Neural cell (in vitro differentiated cells): ENCODE measurements around the gene S1PR3. TPM values are rescaled to one million over a fixed set of nuclear protein-coding genes. Genes with fewer than 3 reads are reported as not detected.

Experiments
- H2AFZ ChIP-seq: fragments of 200-600, 300-800 bp; sonication (generic), shearing (Covaris generic); 2 replicates; pipeline ENCODE4 v1.6.0; 2014; ENCODE audit warnings: low read depth, mild to moderate bottlenecking, antibody characterized with exemption, low read length, moderate library complexity
- H3F3A ChIP-seq: fragments of 200-600 bp; shearing (Covaris generic); 2 replicates; pipeline ENCODE4 v1.6.1; 2016; ENCODE audit warnings: mild to moderate bottlenecking, moderate library complexity, mixed read lengths, antibody characterized with exemption, low read length; ENCODE audit not compliant: insufficient read depth, poor library complexity, severe bottlenecking
- H3K27ac ChIP-seq: fragments of 200-600, 300-800 bp; sonication (generic), shearing (Covaris generic); 2 replicates; pipeline ENCODE4 v1.5.1; 2014; ENCODE audit warnings: mild to moderate bottlenecking, low read length, moderate library complexity
- H3K27me3 ChIP-seq: fragments of 300-800, 200-600 bp; sonication (generic), shearing (Covaris generic); 2 replicates; pipeline ENCODE4 v1.6.0; 2014; ENCODE audit warnings: mild to moderate bottlenecking, low read depth, low read length, moderate library complexity; ENCODE audit not compliant: insufficient read depth
- H3K36me3 ChIP-seq: fragments of 300-800, 200-600 bp; sonication (generic), shearing (Covaris generic); 2 replicates; pipeline ENCODE4 v1.5.1; 2014; ENCODE audit warnings: mild to moderate bottlenecking, antibody characterized with exemption, low read length, moderate library complexity; ENCODE audit not compliant: insufficient read depth
- H3K4me2 ChIP-seq: fragments of 300-800, 200-600 bp; sonication (generic), shearing (Covaris generic); 2 replicates; pipeline ENCODE4 v1.6.0; 2014; ENCODE audit warnings: mild to moderate bottlenecking, low read length
- H3K4me3 ChIP-seq: fragments of 300-800, 200-600 bp; sonication (generic), shearing (Covaris generic); 2 replicates; pipeline ENCODE4 v1.5.1; 2014; ENCODE audit warnings: mild to moderate bottlenecking, low read length, moderate library complexity
- H3K79me2 ChIP-seq: fragments of 200-600 bp; shearing (Covaris generic); replicated peaks from 2 replicates; pipeline ENCODE4 v1.6.0; 2014; ENCODE audit warnings: mild to moderate bottlenecking, low read length, moderate library complexity; ENCODE audit not compliant: insufficient read depth
- H3K9ac ChIP-seq: fragments of 300-800, 200-600 bp; sonication (generic), shearing (Covaris generic); 2 replicates; pipeline ENCODE4 v1.6.1; 2016; ENCODE audit warnings: mild to moderate bottlenecking, low read length, mixed read lengths
- H3K9me2 ChIP-seq: fragments of 200-600 bp; shearing (Covaris generic); 2 replicates; pipeline ENCODE4 v1.6.1; 2016; ENCODE audit warnings: mild to moderate bottlenecking, low read length, mixed read lengths; ENCODE audit not compliant: insufficient read depth
- H3K9me3 ChIP-seq: fragments of 200-600, 300-800 bp; sonication (generic), shearing (Covaris generic); 2 replicates; pipeline ENCODE4 v1.6.1; 2016; ENCODE audit warnings: mild to moderate bottlenecking, mixed run types, low read length, moderate library complexity, mixed read lengths
- H4K20me1 ChIP-seq: fragments of 200-600 bp; shearing (Covaris generic); 2 replicates; pipeline ENCODE4 v1.6.1; 2016; ENCODE audit warnings: mild to moderate bottlenecking, mixed run types; ENCODE audit not compliant: insufficient read depth
- EP300 ChIP-seq: fragments of 450-650 bp; conservative IDR thresholded peaks from 2 replicates; pipeline ENCODE4 v1.6.1; 2014; ENCODE audit warnings: antibody characterized with exemption, mild to moderate bottlenecking, moderate library complexity; ENCODE audit not compliant: poor library complexity, severe bottlenecking
- EZH2 ChIP-seq: fragments of 200-600, 300-800 bp; shearing (Covaris generic), sonication (generic); IDR thresholded peaks from 2 replicates; pipeline ENCODE4 v1.6.1; 2014; ENCODE audit warnings: antibody characterized with exemption, low read length, borderline replicate concordance, mild to moderate bottlenecking; ENCODE audit not compliant: insufficient read depth, poor library complexity, severe bottlenecking
- MXI1 ChIP-seq: fragments of 450-650 bp; conservative IDR thresholded peaks from 2 replicates; pipeline ENCODE4 v1.6.1; 2014; ENCODE audit warnings: antibody characterized with exemption, mild to moderate bottlenecking; ENCODE audit not compliant: poor library complexity, severe bottlenecking
- POLR2AphosphoS5 ChIP-seq: IDR thresholded peaks from 2 replicates; pipeline ENCODE4 v1.6.1; 2012
- RAD21 ChIP-seq: fragments of 450-650 bp; conservative IDR thresholded peaks from 2 replicates; pipeline ENCODE4 v1.6.1; 2014; ENCODE audit warnings: antibody characterized with exemption, mild to moderate bottlenecking, moderate library complexity
- SMC3 ChIP-seq: fragments of 450-650 bp; conservative IDR thresholded peaks from 2 replicates; pipeline ENCODE4 v1.6.1; 2014; ENCODE audit warnings: antibody characterized with exemption, mild to moderate bottlenecking, moderate library complexity; ENCODE audit not compliant: poor library complexity
- TAF1 ChIP-seq: IDR thresholded peaks from 2 replicates; pipeline ENCODE4 v1.6.1; 2012; ENCODE audit warnings: low read depth
- polyA plus RNA-seq: library from polyadenylated mRNA; depleted of rRNA; stranded (reverse); fragments of >200 nt; gene quantifications from 2 replicates; pipeline ENCODE4 v1.2.3, GENCODE V29; 2014
- TF ChIP-seq, protein P1 (sequence below): fragments of 450-650 bp; IDR thresholded peaks from 2 replicates; pipeline ENCODE4 v1.5.1; 2014; ENCODE audit warnings: antibody characterized with exemption, mild to moderate bottlenecking, moderate library complexity; ENCODE audit not compliant: poor library complexity, severe bottlenecking
- TF ChIP-seq, protein P2 (sequence below): IDR thresholded peaks from 2 replicates; pipeline ENCODE4 v1.6.1; 2012; ENCODE audit warnings: borderline replicate concordance

Gene S1PR3
- polyA plus RNA-seq, 1 donor from 2014 or later = 0.12 TPM

GRCh38 chr9:89015336-89015735 is 24.1 kb downstream of the S1PR3 start:
- no peak overlapping the region for H3K4me3 ChIP-seq
- H3K79me2 ChIP-seq = no peaks in the 10 kb centered on the region
- no peak overlapping the region for H2AFZ ChIP-seq
- no peaks in the 10 kb centered on the region for H4K20me1 ChIP-seq
- no peaks in the 10 kb centered on the region for H3F3A ChIP-seq
- H3K27me3 ChIP-seq = no peaks in the 10 kb centered on the region
- no peaks in the 10 kb centered on the region for H3K9me2 ChIP-seq
- no peak for TF ChIP-seq MXI1
- TF ChIP-seq, protein P1, sequence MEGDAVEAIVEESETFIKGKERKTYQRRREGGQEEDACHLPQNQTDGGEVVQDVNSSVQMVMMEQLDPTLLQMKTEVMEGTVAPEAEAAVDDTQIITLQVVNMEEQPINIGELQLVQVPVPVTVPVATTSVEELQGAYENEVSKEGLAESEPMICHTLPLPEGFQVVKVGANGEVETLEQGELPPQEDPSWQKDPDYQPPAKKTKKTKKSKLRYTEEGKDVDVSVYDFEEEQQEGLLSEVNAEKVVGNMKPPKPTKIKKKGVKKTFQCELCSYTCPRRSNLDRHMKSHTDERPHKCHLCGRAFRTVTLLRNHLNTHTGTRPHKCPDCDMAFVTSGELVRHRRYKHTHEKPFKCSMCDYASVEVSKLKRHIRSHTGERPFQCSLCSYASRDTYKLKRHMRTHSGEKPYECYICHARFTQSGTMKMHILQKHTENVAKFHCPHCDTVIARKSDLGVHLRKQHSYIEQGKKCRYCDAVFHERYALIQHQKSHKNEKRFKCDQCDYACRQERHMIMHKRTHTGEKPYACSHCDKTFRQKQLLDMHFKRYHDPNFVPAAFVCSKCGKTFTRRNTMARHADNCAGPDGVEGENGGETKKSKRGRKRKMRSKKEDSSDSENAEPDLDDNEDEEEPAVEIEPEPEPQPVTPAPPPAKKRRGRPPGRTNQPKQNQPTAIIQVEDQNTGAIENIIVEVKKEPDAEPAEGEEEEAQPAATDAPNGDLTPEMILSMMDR = no peak
- TF ChIP-seq, protein P2, sequence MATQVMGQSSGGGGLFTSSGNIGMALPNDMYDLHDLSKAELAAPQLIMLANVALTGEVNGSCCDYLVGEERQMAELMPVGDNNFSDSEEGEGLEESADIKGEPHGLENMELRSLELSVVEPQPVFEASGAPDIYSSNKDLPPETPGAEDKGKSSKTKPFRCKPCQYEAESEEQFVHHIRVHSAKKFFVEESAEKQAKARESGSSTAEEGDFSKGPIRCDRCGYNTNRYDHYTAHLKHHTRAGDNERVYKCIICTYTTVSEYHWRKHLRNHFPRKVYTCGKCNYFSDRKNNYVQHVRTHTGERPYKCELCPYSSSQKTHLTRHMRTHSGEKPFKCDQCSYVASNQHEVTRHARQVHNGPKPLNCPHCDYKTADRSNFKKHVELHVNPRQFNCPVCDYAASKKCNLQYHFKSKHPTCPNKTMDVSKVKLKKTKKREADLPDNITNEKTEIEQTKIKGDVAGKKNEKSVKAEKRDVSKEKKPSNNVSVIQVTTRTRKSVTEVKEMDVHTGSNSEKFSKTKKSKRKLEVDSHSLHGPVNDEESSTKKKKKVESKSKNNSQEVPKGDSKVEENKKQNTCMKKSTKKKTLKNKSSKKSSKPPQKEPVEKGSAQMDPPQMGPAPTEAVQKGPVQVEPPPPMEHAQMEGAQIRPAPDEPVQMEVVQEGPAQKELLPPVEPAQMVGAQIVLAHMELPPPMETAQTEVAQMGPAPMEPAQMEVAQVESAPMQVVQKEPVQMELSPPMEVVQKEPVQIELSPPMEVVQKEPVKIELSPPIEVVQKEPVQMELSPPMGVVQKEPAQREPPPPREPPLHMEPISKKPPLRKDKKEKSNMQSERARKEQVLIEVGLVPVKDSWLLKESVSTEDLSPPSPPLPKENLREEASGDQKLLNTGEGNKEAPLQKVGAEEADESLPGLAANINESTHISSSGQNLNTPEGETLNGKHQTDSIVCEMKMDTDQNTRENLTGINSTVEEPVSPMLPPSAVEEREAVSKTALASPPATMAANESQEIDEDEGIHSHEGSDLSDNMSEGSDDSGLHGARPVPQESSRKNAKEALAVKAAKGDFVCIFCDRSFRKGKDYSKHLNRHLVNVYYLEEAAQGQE = no peak
- TF ChIP-seq EP300 = no peak
- no peak overlapping the region for H3K27ac ChIP-seq
- H3K9ac ChIP-seq = no peak overlapping the region
- H3K4me2 ChIP-seq = no peak overlapping the region
- H3K36me3 ChIP-seq = no peaks in the 10 kb centered on the region
- H3K9me3 ChIP-seq = no peaks in the 10 kb centered on the region

- TF ChIP-seq, protein P1 = no peak
- TF ChIP-seq EZH2 (no peak), POLR2AphosphoS5 (no peak), TAF1 (no peak), SMC3 (no peak), EP300 (no peak), RAD21 (no peak), MXI1 (no peak)
- TF ChIP-seq, protein P2 = no peak
These were observed 29.5 kb downstream of the S1PR3 start for GRCh38 chr9:89020754-89021153.

More at GRCh38 chr9:89020754-89021153, 29.5 kb downstream of the S1PR3 start:
- no peaks in the 10 kb centered on the region for H3F3A ChIP-seq
- no peaks in the 10 kb centered on the region for H3K9me2 ChIP-seq
- no peak overlapping the region for H3K4me2 ChIP-seq
- no peaks in the 10 kb centered on the region for H3K36me3 ChIP-seq
- no peak overlapping the region for H3K4me3 ChIP-seq
- no peaks in the 10 kb centered on the region for H3K9me3 ChIP-seq
- H2AFZ ChIP-seq = no peak overlapping the region
- H3K79me2 ChIP-seq = no peaks in the 10 kb centered on the region
- no peak overlapping the region for H3K27ac ChIP-seq
- no peaks in the 10 kb centered on the region for H3K27me3 ChIP-seq
- no peak overlapping the region for H3K9ac ChIP-seq
- no peaks in the 10 kb centered on the region for H4K20me1 ChIP-seq
